Measurements from ENCODE around the gene RND1.
"Not testable (repeated sequence)": the region's sequence is repeated elsewhere in the genome, so short reads cannot be mapped to it uniquely, and the experiment has no call there.

The RND1 gene

DNA sequence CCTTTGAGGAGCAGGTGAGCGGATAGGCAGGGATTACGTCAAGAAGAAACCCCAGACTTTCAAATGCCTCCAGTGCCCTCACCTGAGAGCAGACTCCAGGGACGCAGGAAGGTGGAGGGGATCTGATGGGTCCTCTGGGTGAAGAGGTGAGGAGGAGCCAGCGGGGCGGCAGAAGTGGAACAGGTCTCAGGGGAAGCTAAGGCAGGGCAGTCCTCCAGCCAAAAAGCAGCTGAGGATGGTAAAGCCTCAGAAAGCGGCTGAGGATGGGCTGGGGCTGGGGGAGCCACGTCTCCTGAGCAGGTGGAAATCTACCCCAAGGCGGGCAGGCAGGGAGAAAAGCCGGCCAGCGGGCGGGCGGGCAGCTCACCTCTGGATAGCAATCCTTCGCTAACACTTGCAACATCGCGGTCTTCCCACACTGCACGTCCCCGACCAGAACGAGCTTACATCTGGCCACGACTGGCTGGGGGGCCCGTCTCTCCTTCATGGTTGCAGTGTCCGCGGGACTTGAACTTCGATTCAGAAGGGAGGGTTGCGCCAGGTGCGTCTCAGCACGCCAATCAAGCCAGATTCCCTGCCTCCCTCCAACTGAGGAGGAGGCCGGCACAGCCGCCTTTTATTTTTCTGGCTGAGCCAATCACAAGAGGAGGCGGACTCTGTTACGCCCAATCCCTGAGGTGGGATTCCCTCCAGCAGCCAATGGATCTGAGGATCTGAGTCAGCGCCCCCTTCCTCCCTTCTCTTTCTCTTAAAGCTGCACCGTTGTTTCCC is at the start of gene RND1:
TSS of gene RND1 (minus strand) at position 590 of the 771 bp plus-strand sequence. CDS start at position 487, 103 bp downstream.
- peak; percentile 84 for DNase-seq

DNA sequence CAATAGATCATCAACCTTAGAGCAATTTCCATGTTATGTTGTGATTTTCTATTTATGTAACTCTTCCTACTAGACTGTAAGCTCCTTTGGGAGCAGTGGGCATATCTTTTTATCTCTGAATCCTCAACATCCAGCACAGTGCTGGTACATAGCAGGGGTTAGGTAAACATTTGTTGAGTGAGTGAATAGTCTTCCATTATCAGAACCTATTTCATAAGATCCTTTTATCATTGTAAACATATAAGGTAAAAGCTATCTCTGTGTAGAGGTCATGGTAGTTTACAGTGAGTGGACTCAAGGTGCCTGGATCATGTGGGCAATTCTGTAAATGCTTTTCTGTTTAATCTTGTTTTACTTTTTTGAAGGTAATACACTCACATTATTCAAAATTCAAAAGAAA is 44.5 kb upstream of the RND1 start:
- no peak for DNase-seq

DNA sequence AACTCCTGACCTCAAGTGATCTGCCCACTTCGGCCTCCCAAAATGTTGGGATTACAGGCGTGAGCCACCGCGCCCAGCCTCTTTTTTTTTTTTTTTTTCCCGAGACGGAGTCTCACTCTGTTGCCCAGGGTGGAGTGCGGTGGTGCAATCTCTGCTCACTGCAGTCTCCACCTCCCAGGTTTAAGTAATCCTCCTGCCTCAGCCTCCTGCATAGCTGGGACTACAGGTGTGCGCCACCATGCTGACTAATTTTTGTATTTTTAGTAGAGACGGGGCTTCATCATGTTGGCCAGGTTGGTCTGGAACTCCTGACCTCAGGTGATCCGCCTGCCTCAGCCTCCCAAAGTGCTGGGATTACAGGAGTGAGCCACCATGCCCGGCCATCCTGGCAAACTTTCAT is 44.0 kb upstream of the RND1 start:
- DNase-seq, result not testable (repeated sequence)

DNA sequence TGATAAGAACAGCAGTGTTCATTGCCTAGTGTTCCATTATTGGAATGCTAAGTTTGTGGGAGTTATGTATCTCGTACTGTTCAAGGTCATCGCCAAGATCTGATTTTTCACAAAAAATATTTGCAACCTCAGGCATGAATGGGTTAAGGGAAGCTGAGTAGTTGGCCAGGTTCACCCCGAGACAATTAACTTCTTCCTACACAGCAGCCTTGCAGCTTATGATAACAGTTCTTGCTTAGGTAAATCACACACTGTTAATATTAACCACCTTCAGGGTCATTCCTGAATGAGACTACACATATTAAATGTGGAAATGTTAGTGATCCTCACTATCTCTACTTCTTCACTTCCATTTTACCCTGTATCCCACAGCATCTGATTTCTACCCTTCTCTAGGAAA is 41.6 kb upstream of the RND1 start:
- no peak for DNase-seq

DNA sequence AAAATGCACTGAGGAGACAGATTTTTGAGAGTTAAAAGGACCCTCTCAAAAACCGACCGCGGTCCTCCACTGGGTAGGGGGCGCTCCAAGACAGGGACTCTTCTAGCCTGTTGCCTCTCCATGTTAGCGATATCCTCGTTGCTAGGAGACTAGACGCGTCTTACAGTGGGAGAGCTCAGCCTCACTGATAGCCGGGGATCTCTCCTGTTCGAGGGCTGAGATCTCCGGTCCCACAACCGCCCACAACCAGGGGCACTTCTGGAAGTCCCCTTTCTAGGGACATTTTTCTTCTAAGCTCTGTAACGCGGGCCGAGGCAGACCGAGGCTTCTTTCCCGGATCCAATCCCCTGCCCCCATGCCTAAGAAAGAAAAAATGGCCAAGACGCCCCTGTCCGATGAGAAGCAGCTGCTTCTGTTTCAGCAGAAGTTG is 38.3 kb upstream of the RND1 start:
- peak; percentile 67 for DNase-seq

DNA sequence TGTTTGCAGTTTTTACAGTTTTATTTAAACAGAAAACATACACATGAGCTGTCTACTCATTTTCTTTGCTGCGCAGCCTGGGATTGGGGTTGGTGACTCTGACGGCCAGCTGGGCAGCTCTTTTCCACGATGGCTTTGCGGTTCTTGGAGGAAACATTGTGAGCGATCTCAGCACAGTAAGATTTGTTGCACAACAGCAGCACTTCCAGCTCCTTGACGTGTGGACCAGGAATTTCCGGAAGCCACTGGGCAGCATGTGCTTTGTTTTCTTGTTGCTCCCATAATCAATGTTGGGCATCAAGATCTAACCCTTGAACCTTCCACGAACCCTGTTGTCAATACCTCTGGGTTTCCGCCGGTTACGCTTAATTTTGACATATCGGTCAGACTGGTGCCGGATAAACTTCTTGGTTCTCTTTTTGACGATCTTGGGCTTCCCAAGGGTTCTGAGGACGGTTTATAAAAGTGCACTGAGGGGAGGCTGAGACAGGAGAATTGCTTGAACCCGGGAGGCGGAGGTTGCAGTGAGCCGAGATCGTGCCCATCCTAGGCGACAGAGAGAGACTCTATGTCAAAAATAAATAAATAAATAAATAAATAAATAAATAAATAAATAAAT is 37.8 kb upstream of the RND1 start:
- no peak for DNase-seq

DNA sequence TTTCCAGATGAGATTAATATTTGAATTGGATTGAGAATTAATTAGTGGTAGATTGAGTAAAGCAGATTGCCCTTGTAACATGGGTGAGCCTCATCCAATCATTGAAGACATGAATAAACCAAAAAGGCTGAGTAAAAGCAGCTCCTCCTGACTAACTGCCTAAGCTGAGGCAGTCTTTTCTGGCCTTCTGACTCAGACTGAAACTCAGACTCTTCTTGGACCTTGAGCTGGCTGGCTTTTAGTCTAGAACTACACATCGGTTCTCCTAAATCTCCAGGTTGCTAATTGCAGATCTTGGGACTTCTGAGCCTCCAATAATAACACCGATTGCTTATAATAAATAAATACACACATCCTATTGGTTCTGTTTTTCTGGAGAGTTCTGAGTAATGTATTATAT is 35.6 kb upstream of the RND1 start:
- DNase-seq, result no peak

DNA sequence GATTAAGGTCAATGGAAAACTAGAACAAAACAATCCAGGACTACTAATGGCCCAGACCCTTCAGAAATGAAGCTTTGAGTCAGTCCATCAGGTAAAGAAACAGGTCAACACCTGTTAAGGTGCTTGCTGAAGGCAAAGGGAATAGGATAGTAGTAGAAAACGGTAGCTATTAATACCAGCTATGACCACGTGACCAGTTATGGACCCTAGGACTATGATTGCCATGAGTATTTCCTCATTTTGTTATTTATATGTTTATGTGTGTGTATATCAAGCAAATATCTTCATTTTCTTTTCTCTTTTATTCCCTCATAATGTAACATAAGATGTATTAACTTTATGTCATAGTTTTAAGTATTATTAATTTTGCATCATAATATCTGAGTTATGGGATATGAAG is 34.0 kb upstream of the RND1 start:
- DNase-seq, result no peak

DNA sequence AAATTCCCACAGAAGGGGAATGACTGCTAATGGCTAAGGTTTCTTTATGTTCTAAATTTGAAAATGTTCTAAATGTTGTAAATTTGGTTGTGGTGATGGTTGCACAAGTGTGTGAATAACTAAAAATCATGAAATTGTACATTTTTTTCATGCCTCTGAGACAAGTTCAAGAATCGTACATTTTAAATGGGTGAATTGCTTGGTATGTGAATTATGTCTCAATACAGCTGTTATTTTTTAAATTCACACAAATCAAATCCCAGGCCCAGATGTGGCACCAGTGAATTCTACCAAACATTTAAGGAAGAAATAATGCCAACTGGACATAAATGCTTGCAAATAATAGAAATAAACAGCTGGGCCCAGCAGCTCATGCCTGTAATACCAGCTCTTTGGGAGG is 28.6 kb upstream of the RND1 start:
- DNase-seq, result no peak

DNA sequence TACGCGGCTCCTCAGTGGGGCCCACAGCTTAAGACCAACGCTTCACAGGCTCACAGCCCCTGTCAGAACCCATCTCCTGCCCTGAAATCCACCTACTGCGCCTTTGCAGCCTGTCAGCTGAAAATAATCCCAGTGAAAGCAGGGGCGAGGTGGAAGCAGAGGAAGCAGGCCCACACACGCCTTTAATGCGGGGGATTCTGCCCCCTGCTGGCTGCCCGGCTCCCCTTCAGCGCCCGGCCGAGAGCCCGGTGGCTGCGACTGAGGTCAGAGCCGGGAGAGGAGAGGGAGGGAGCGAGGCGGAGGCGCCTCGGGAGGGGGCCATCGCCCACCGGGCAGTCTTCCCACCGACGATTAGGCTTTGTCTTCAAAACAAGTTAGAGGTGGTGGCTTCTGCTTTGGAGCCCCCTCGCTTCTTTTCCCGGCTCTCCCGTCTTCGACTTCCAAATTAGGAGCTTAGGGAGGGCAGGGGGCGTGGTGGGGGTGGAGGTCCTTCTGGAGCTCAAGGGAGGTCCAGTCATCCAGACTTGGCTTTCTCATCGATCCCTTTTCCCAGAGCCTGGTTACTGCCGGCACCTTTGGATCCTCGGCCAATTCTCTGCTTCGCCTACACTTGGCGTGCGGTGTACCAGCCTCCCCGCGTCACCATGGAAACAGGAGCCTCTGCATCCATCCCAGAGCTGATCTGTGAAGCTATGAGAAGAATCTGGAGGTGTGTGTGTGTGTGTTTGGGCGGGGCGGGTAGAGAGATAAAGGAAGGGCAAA is 25.2 kb upstream of the RND1 start:
- DNase-seq, result peak; percentile 46

DNA sequence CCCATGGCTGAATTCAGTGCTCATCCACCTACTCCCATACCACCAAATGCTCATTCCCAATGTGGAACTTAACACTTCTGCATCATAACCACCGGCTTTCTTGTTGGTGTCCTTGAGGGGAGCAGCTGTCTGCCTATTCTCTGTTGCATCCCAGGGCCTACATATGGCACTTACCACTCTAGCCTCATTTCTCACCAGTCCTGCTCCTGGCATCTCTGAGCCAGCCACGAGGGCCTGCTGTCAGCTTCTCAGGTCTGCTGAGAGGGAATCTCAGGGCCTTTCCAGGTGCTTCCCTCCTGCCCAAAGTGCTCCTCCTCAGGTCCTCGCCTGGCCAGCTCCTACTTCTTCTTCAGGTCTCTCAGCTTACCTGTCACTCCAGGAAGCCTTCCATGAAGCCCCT is 24.0 kb upstream of the RND1 start:
- no peak for DNase-seq

DNA sequence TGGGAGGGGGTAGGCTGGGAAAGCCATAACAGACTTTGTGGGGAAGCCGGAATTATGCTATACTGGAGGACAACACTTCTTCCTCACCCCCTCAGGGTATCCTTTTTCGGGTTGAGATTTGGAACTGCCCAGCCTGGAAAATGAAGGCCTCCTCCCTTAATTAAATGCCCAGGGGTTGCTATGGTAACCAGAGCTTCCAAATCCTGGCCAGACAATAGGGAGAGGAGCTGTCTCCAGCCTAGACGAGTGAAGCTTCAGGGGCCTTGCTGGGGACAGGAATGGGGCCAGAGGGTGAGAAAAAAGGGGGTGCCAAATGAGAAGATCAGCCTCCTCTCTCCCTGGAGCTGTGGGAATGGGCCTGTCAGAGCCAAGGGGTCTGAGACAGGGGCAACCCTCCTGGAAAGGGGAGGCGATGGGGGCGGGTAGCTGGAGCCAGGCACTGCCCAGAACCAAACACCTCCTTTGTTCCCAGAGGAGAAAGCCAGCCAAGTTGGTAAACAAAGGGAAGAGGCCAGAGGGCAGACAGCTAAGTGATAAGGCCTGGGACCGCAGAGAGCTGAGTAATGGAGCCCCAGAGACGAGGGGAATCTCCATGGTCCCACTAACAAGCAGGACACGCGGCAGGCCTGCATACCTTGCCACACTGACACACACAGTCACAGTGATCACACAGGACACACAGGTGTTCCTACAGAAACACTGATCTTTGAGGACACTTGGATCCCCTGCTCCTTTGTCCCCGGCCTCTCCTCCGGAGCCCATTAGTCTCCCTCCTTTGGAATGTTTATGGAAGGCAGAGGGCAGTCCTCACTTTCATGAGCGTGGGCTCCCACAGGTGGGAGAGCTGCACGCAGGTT is 17.9 kb upstream of the RND1 start:
- no peak for DNase-seq

DNA sequence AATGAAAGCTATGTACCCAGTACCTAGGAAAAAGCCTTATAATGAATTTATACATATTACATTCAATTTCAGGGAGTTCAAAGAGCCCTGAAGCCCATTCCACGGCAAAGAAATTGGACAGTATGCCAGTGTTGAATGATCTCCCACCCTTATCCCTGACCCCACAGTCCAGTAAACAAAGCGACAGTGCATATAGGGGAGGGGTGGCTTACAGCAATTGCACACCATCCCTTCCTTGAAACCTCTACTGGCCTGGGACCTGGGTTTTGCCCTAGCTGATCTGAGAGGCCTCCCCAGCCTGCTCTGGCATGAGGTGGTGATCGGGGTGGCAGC is 17.3 kb upstream of the RND1 start:
- no peak for DNase-seq

DNA sequence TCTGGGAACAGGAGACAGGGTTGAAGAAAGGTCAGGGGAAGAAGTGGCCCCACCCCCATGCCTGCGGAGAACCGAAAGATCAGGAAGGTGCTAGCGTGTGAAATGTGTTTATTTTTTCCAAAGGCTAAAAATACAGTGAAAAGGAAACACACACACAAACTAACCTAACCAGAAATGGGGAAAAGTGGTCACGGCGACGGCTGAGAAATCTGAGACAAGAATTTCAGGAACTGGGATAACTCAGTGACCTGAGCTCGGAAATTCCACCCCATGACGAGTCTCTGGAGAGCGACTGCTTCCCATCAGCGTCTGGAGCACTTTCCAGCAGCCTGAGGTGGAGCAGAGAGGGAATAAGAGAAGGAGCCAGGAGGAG is 16.6 kb upstream of the RND1 start:
- DNase-seq, result no peak

DNA sequence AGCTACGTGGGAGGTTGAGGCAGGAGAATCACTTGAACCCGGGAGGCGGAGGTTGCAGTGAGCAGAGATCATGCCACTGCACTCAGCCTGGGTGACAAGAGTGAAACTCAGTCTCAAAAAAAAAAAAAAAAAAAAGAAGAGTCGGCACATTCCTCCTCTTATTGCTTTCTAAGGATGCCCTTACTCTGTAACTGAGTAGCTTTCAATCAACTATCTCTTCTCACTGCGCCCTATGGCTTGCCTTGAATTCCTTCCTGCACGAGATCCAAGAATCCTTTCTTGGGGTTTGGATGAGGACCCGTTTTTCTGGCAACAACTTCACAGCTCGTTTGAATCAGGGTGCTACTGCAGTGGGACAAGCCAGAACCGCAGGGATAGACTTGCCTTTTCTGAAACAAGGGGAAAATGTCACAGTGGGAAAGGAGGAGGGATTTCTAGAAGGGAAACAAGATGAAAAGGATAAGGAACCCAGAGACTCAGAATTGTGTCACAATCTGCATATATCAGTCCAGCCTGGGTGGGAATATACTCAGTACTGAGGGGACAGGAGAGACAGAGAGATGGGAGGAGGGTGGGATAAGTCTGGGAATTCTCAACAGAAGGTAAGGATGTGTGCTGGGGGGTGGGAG is 16.1 kb upstream of the RND1 start:
- no peak for DNase-seq

DNA sequence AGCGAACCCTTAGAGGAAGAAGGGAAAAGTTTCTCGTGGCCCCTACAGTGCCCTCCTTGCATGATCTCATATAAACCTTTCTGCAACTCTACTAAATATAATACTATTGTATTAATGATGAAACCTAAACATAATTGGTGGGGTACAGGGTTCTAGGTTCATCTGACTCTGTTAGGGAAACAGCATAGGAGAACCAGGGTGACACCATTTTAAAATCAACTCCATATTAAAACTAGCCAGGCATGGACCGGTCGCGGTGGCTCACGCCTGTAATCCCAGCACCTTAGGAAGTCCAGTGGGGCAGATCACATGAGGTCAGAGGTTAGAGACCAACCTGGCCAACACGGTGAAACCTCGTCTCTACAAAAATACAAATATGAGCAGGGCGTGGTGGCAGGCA is 15.0 kb upstream of the RND1 start:
- DNase-seq, result no peak

DNA sequence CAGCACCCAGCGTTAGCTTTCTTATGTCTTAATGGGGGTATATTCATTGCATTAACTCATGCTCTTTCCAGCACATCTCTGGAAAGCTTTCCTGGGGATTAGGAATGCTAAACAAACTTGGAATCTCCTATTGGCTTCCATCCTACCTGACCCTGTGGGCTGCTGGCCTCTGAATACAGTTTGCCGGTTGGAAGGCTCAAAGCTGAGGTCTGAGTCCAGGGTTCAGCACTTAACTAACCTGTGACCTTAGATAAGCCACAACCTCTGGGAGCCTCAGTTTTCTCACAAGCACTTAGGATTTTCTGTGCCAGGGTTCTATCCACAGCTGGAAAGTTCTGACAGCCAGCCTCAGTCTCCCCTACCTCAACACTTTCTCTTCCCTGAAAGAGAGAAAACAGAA is 12.9 kb upstream of the RND1 start:
- no peak for DNase-seq

DNA sequence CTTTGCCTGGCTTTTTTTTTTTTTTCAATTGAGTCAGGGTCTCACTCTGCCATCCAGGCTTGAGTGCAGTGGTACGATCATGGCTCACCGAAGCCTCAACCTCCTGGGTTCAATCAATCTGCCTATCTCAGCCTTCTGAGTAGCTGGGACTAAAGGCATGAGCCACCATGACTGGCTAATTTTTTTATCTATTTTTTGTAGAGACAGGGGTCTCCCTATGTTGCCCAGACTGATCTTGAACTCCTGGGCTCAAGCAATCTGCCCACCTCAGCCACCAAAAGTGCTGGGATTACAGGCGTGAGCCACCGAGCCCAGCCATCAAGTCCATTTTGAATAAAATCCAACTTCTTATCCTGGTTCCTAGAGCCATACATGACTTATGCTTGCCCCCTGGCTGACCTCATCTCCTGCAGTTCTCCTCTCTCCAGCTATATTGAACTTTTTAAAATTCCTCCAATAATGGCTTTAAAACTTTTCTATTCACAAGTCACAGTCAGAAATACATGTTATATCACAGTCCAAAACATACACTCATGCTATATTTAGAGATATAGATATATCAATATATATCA is 10.4 kb upstream of the RND1 start:
- DNase-seq, result no peak

DNA sequence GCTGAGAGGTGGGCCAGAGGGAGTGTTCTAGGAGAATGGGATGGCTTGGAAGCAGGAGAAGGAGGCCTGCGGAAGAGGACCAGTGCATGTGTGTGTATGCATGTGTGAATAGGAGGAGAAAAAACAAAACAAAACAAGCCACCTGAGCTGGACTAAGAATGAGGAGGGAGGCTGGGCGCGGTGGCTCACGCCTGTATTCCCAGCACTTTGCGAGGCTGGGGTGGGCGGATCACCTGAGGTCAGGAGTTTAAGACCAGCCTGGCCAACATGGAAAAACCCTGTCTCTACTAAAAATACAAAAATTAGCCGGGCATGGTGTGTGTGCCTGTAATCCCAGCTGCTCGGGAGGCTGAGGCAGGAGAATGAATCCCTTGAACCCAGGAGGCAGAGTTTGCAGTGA is 7.9 kb upstream of the RND1 start:
- not testable (repeated sequence) for DNase-seq

DNA sequence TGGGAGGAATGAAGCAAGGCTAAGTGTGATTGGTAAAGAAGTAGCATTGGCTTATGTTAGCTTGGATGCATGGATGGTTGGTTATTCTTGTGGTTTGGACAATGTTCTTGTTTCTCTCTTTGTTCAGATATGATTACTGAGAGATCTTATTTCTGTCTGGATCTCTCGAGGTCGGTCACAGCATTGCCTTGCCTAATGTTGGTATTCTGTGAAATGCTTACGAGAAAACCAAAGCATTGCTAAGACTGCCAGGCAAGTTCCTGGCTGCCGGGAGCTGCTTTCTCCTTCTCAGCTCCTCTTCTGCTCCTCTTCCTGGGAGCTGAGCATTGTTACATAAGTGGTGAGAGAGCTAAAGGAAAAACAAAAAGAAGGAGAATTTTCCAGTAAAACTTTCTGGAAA is 7.4 kb upstream of the RND1 start:
- DNase-seq, result no peak

DNA sequence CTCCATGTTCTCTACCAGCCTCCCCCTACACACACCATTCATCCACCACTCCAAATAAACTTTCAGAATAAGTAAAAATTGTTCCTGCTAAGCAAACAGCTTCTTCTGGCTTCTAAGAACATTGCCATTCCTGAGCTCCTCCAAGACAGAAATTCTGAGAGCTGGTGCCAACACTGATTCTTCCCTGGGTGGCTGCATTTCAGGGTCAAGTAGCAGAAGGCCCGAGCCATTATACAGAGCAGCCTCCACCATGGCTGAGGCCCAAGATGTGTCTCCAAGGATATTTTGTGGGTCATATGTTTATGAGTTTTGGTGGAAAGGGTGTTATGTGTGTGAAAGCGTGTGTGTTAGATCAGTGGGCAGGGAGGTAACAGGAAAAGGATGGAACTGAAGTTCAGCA is 3.5 kb upstream of the RND1 start:
- DNase-seq, result no peak

DNA sequence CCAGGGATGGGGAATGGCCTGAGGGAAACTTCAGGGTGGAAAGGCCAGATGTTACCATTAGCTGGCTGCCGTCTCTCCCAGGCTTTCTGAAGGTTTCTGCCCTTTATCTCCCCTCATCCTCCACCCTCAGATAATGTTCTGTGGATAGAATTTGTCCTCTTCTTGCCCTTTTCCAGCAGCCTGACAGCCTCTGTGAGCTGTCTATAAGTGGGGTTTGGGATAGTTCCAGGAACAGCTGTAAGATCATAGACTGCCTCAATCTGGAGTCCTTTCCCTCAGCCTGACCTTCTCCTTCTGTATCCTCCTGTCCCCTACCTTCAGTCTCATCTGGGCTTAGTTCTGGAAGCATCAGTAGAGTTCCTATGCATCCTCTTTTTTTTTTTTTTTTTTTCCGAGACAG is 2.8 kb upstream of the RND1 start:
- DNase-seq, result no peak
